ENCODE measurements around the gene FEM1A.

FEM1A gene

DNA sequence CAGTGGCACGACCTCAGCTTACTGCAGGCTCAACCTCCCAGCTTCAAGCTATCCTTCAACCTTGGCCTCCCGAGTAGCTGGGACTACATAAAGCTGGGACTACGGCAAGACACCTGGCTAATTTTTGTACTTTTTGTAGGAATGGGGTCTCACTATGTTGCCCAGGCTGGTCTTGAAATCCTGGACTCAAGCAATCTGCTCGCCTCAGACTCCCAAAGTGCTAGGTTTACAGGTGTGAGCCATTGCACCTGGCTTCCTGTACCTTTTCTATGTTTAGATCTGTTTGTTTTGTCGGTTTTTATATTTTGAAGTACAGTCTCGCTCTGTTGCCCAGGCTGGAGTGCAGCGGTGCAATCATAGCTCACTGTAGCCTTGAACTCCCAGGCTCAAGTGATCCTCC is 57.5 kb downstream of the FEM1A start:
- DNase-seq (ENCODE audit: low read depth in 2 of 2) = no peak

All from stimulated activated CD4-positive, alpha-beta T cell treated with anti-CD3 and anti-CD28 coated beads, Interleukin-1b, Interleukin-23, amount 100 ng/mL, for 4 hours (primary cell).